AG04450 (cell line): ENCODE measurements around the gene DTL. TPM values are rescaled to one million over a fixed set of nuclear protein-coding genes. Genes with fewer than 3 reads are reported as not detected.

Source experiments
- CTCF ChIA-PET: fragments of 300-600, 350-600 bp; formaldehyde crosslinking; extraction: SDS; loops from one replicate; lab custom pipeline; 2022; ENCODE audit warnings: antibody characterized with exemption, inconsistent platforms; lab: Charles Lee
- POLR2A ChIA-PET: fragments of 350-600 bp; formaldehyde crosslinking; extraction: SDS; loops from one replicate; lab custom pipeline; 2021; ENCODE audit warnings: antibody characterized with exemption, inconsistent platforms; lab: Yijun Ruan, JAX
- DNase-seq: peaks from one replicate; pipeline ENCODE4 v3.0.0-alpha.2; 2011; ENCODE audit warnings: low read depth, low spot score
- H3K27ac ChIP-seq: one replicate; pipeline ENCODE4 v1.5.1; 2012; ENCODE audit warnings: low read depth, low read length, control low read depth
- H3K27me3 ChIP-seq: one replicate; pipeline ENCODE4 v1.6.0; 2012; ENCODE audit warnings: low read length; ENCODE audit not compliant: control insufficient read depth, insufficient read depth
- H3K4me3 ChIP-seq: 2 replicates; pipeline ENCODE4 v1.5.1; 2011; ENCODE audit warnings: mild to moderate bottlenecking, low read depth, low read length, control low read depth
- H3K9me3 ChIP-seq: 2 replicates; pipeline ENCODE4 v1.5.1; 2012; ENCODE audit warnings: low read length; ENCODE audit not compliant: control insufficient read depth, insufficient read depth
- polyA plus RNA-seq: library from polyadenylated mRNA; depleted of rRNA; stranded (reverse); fragments of >200 nt; gene quantifications from 2 replicates; pipeline ENCODE4 v1.2.3, GENCODE V29; 2011; rRNA removed
- small RNA-seq: library from RNA; depleted of rRNA; stranded (forward); fragments of <200 nt; gene quantifications from one replicate; pipeline ENCODE3, GENCODE V24; 2012; ENCODE audit warnings: low read depth; ENCODE audit not compliant: insufficient read length
- TF ChIP-seq, protein P1 (sequence below): IDR thresholded peaks from 2 replicates; pipeline ENCODE4 v1.5.1; 2011; ENCODE audit warnings: low read depth, low read length, control low read depth, inconsistent platforms

The DTL gene
- polyA plus RNA-seq, 1 experiment = 6.0 TPM

DNA sequence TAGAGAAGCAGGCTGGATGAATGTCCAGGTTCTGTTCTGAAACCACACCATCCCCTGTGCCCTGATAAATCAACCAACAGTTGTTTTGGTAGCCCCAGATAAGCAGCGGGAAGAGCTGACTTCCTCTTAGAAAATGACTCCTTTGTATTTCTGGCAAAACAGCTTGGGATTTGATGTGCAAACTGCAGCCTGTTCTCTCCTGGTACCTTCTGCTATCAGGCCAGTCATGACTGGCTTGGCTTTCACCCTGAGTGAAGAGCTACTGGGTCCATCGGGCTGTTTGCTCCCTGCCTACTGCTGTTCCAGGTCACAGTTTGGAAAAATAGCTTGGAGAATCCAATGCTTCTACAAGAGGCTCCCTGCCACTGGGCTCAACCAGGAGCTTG lies 116.8 kb downstream of the DTL start:
- CTCF ChIA-PET = interaction anchor here (1.0 to 1.7 kb wide), 3 partner anchors 9 to 472 kb away, joined by 3 to 4 read pairs (median 4); no protein-coding TSS in a partner anchor
- H3K27ac ChIP-seq = no peak overlapping the region
- no peak for DNase-seq
- no peak overlapping the region for H3K4me3 ChIP-seq
- TF ChIP-seq, protein P1, sequence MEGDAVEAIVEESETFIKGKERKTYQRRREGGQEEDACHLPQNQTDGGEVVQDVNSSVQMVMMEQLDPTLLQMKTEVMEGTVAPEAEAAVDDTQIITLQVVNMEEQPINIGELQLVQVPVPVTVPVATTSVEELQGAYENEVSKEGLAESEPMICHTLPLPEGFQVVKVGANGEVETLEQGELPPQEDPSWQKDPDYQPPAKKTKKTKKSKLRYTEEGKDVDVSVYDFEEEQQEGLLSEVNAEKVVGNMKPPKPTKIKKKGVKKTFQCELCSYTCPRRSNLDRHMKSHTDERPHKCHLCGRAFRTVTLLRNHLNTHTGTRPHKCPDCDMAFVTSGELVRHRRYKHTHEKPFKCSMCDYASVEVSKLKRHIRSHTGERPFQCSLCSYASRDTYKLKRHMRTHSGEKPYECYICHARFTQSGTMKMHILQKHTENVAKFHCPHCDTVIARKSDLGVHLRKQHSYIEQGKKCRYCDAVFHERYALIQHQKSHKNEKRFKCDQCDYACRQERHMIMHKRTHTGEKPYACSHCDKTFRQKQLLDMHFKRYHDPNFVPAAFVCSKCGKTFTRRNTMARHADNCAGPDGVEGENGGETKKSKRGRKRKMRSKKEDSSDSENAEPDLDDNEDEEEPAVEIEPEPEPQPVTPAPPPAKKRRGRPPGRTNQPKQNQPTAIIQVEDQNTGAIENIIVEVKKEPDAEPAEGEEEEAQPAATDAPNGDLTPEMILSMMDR = no peak
- H3K9me3 ChIP-seq = no peaks in the 10 kb centered on the region
- POLR2A ChIA-PET = no interaction called here
- H3K27me3 ChIP-seq = no peaks in the 10 kb centered on the region

DNA sequence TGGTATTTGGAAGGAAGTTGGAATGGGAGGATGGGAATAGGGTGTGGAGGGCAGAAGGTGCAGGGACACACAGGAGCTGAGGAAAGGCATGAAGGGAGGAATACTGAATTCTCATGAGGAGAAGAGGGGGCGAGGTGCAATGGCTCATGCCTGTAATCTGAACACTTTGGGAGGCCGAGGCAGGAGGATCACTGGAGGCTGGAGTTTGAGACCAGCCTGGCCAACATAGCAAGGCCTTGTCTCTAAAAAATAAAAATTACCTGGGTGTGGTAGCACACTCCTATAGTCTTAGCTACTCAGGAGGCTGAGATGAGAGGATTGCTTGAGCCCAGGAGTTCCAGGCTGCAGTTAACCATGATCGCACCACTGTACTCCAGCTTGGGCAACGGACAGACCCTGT lies 117.3 kb downstream of the DTL start:
- no peak for DNase-seq
- POLR2A ChIA-PET = interaction anchor here (0.6 kb wide), 1 partner anchor 45 kb away, joined by 5 read pairs; no protein-coding TSS in a partner anchor
- CTCF ChIA-PET = no interaction called here

DNA sequence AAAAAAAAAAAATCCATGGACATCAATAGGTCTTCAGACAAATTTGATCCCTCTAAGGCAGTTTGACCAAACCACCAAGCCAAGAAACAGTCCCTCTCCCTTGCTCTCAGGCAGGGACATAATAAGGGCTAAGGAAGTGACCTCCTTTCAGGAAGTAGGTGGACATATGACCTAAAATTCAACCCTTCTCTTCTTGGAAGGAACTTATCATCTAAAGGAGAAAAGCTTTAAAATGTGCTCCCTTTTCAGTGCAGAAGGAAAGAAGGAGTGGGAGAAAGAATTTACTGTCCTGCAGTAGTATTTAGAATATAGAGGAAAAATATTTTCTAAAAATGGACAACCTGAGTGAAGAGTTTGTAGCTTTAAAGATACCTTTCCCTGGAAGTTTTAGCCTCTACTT lies 118.1 kb downstream of the DTL start:
- TF ChIP-seq, protein P1 = no peak
- CTCF ChIA-PET = interaction anchor here (0.6 kb wide), 3 partner anchors 9 to 216 kb away, joined by 3 to 9 read pairs (median 3); no protein-coding TSS in a partner anchor
- DNase-seq = no peak
- H3K27me3 ChIP-seq = no peaks in the 10 kb centered on the region
- POLR2A ChIA-PET = no interaction called here
- no peak overlapping the region for H3K4me3 ChIP-seq
- no peaks in the 10 kb centered on the region for H3K9me3 ChIP-seq
- H3K27ac ChIP-seq = no peak overlapping the region

More for the DNA sequence above, 117.3 kb downstream of the DTL start:
- Histone ChIP-seq H3K27me3 (no peaks in the 10 kb centered on the region), H3K4me3 (no peak overlapping the region), H3K9me3 (no peaks in the 10 kb centered on the region), H3K27ac (no peak overlapping the region)
- TF ChIP-seq, protein P1 = no peak

Small RNA genes lying within 50 kb of the gene (small RNA-seq; reads per million reads assigned to genes)
- gene MIR3122 (not detected), gene RF00568 (not detected), gene RN7SKP98 (not detected)

Other genes with a start within 250 kb of the DTL start
- gene LPGAT1, start 205.0 kb upstream of the DTL start, polyA plus RNA-seq = 14.2 and 16.5 TPM in 2 replicates
- gene INTS7, start 191 bp upstream of the DTL start, polyA plus RNA-seq = 17.9 and 20.1 TPM in 2 replicates
- 23.0 and 31.5 TPM in 2 replicates for gene PPP2R5A, start 249.7 kb downstream of the DTL start, polyA plus RNA-seq